Measurements from ENCODE around the gene TMEM61. TPM values are rescaled to one million over a fixed set of nuclear protein-coding genes. Genes with fewer than 3 reads are reported as not detected.
A peak's percentile ranks its signal among the peaks of the same experiment; 100 is the strongest.

The TMEM61 gene
- total and polyA plus RNA-seq, 2 of the 8 experiments (the other 6 are each of a cell fraction or from before 2014, with no cell fraction given) = 0.54 to 1.4 TPM

DNA sequence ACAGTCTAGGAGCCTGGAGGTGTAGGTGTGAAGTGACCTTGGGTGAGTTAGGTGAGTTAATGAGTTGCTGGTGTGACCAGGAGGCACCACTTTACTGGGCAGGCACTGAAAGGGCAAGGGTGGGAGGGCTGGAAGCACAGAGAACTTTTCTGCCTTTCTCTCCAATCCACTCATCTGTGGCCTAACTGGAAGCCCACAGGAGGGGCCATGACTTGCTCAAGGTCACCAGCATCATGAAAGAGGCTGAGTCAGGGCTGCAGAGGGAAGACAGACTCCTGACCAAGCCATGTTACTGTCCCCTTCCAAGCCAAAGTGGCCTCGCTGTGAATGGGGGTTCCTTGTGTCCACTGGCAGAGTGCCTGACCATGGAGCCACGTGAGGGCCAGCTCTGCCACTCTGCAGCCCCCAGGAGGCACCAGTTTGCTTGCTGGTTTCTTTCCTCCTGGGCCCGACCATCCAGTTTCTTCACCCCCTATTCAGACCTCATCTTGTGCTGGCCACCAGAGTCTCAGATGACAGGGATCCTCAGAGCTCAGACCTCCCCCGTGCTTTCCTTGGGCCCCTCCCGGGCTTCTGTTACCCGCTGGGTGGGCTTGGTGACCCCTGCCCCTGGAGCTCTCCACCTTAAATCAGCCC is 14.0 kb downstream of the TMEM61 start:
- Histone ChIP-seq H2BK5ac (ENCODE audit: low read depth, low read length) (peak overlapping the region; percentile 82; the same call in 1 of the 2 replicates), H3K79me2 (ENCODE audit: control insufficient read depth in 1 of 2, insufficient read depth in 2 of 2, low read length in 2 of 2) (no peaks in the 10 kb centered on the region), H2AFZ (ENCODE audit: low read length) (no peak overlapping the region), H3K36me3 (ENCODE audit: control insufficient read depth in 2 of 4, insufficient read depth in 4 of 4, low read length in 3 of 4) (no peaks in the 10 kb centered on the region), H4K5ac (ENCODE audit: insufficient read length, low read depth, low read length) (no peak overlapping the region), H3K9me3 (ENCODE audit: insufficient read depth in 2 of 2, low read depth in 1 of 2, low read length in 1 of 2) (no peaks in the 10 kb centered on the region), H3K79me1 (ENCODE audit: low read depth, low read length) (no peaks in the 10 kb centered on the region), H3K4me1 (replicated peaks in 1 of 4; ENCODE audit: control insufficient read depth in 3 of 4, insufficient read depth in 4 of 4, low read length in 3 of 4) (peaks cover 16 to 31% (median 24%) of the 10 kb centered on the region in 4 experiments), H3K14ac (ENCODE audit: insufficient read length) (peak overlapping the region; percentile 67), H3K23me2 (ENCODE audit: low read depth, low read length) (peaks cover 4% of the 10 kb centered on the region; the same call in 1 of the 2 replicates), H3K23ac (ENCODE audit: insufficient read length) (no peak overlapping the region), H3K9ac (replicated peaks in 1 of 4; ENCODE audit: extremely low read depth in 1 of 4, low read depth in 3 of 4, low read length in 3 of 4) (no peak overlapping the region), H3K56ac (replicated peaks; ENCODE audit: insufficient read length, low read depth, low read length) (no peak overlapping the region), H3K4me2 (ENCODE audit: insufficient read depth in 1 of 2, low read depth in 2 of 2, low read length in 2 of 2) (peak overlapping the region; percentile 10 to 33; a peak in 2 of 4 replicates), H4K20me1 (replicated peaks in 1 of 2; ENCODE audit: control insufficient read depth in 1 of 2, insufficient read depth in 2 of 2, low read length in 2 of 2) (no peaks in the 10 kb centered on the region), H4K8ac (ENCODE audit: extremely low read depth, insufficient read depth, low read length) (no peak overlapping the region; the same call in 1 of the 2 replicates), H4K91ac (replicated peaks; ENCODE audit: insufficient read length, low read length) (peak overlapping the region; percentile 83), H3K27ac (ENCODE audit: low read depth, low read length) (no peak overlapping the region), H3K18ac (ENCODE audit: extremely low read depth, low read length) (peak overlapping the region; percentile 88; the same call in 1 of the 2 replicates), H3K4me3 (ENCODE audit: extremely low read depth in 1 of 4, insufficient read depth in 2 of 4, low read depth in 3 of 4, low read length in 4 of 4) (no peak overlapping the region; a peak in 1 of 8 replicates), H2BK20ac (ENCODE audit: low read length) (peak overlapping the region; percentile 57; the same call in 1 of the 2 replicates), H3K27me3 (replicated peaks in 1 of 4; ENCODE audit: control insufficient read depth in 3 of 4, extremely low read depth in 1 of 4, insufficient read depth in 3 of 4, low read length in 3 of 4) (peaks cover 4 to 32% (median 28%) of the 10 kb centered on the region in 4 experiments), H2BK120ac (replicated peaks; ENCODE audit: low read depth, low read length) (peak overlapping the region; percentile 14), H2AK5ac (ENCODE audit: low read depth, low read length) (peak overlapping the region; percentile 1; the same call in 1 of the 2 replicates), H2BK15ac (ENCODE audit: low read length) (peak overlapping the region; percentile 49; the same call in 1 of the 2 replicates), H2BK12ac (ENCODE audit: low read depth, low read length) (peak overlapping the region; percentile 97; the same call in 1 of the 2 replicates), H3K4ac (replicated peaks; ENCODE audit: insufficient read length, low read depth, low read length) (peak overlapping the region; percentile 6)
- ChIA-PET CTCF (ENCODE audit: partially characterized antibody) (interaction anchor here (1.7 to 11.0 kb wide), 12 partner anchors 8 to 109 kb away, joined by 6 to 511 read pairs (median 30); partner anchors contain the start of gene TMEM61), POLR2A (ENCODE audit: partially characterized antibody) (interaction anchor here (1.0 to 1.7 kb wide), 2 partner anchors 34 to 49 kb away, joined by 3 to 4 read pairs; no protein-coding TSS in a partner anchor)
- WGBS, 2 experiments (ENCODE audit: extremely low coverage in 1 of 2, insufficient coverage in 1 of 2, insufficient read length in 1 of 2, insufficient replicate concordance in 2 of 2, low coverage in 1 of 2, low lambda C conversion rate in 2 of 2, missing lambda C conversion rate in 1 of 2) = 51% methylated on average over 6 of the region's 6 CpGs; no CpG with 5 or more reads in 1 of the 2 experiments
- no peak for DNase-seq (ENCODE audit: low read depth in 1 of 2, low spot score in 2 of 2)
- FAIRE-seq = no peak
- TF ChIP-seq TCF12 (IDR thresholded peaks at IDR 0.05; ENCODE audit: low read depth, low read length) (no peak), SIX5 (IDR thresholded peaks at IDR 0.05; ENCODE audit: low read depth, low read length) (no peak), POLR2A (IDR thresholded peaks at IDR 0.05; ENCODE audit: control extremely low read depth in 1 of 2, low read depth in 2 of 2, low read length in 2 of 2) (no peak), GABPA (IDR thresholded peaks at IDR 0.05; ENCODE audit: borderline replicate concordance, insufficient read depth, low read length) (no peak), RAD21 (IDR thresholded peaks at IDR 0.05 in 1 of 2, conservative IDR thresholded peaks at IDR 0.05 in 1 of 2; ENCODE audit: low read depth in 2 of 2, low read length in 2 of 2) (no peak), TBP (IDR thresholded peaks at IDR 0.05; ENCODE audit: low read depth, low read length) (no peak), SIN3A (conservative IDR thresholded peaks at IDR 0.05 in 1 of 2, IDR thresholded peaks at IDR 0.05 in 1 of 2; ENCODE audit: low read depth in 1 of 2, low read length in 2 of 2) (no peak), CHD2 (IDR thresholded peaks at IDR 0.05; ENCODE audit: low read length) (no peak), JUN (IDR thresholded peaks at IDR 0.05; ENCODE audit: low read depth, low read length) (no peak), ZNF274 (IDR thresholded peaks at IDR 0.05; ENCODE audit: borderline replicate concordance, extremely low read depth, low read length) (no peak)
- TF ChIP-seq, protein P1, sequence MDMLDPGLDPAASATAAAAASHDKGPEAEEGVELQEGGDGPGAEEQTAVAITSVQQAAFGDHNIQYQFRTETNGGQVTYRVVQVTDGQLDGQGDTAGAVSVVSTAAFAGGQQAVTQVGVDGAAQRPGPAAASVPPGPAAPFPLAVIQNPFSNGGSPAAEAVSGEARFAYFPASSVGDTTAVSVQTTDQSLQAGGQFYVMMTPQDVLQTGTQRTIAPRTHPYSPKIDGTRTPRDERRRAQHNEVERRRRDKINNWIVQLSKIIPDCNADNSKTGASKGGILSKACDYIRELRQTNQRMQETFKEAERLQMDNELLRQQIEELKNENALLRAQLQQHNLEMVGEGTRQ (IDR thresholded peaks at IDR 0.05; ENCODE audit: low read length) = no peak

All from H1 (cell line).